Activated naive CD4-positive, alpha-beta T cell treated with anti-CD3 and anti-CD28 coated beads for 36 hours (primary cell): ENCODE measurements around the gene HNRNPA0. TPM values are rescaled to one million over a fixed set of nuclear protein-coding genes. Genes with fewer than 3 reads are reported as not detected.
A peak's percentile ranks its signal among the peaks of the same experiment; 100 is the strongest.

Experiments
- CTCF ChIA-PET: fragments of 350-600 bp; sonication (Branson Sonifier 250); formaldehyde crosslinking; loops from one replicate; lab custom pipeline; 2021; ENCODE audit warnings: antibody characterized with exemption; lab: Charles Lee
- DNase-seq: peaks from one replicate; pipeline ENCODE4 v3.0.0-alpha.2; 2020
- H3K27ac Mint-ChIP-seq: one replicate; pipeline ENCODE4 v1.8.0; 2021; ENCODE audit warnings: mild to moderate bottlenecking, mixed read lengths
- H3K27me3 Mint-ChIP-seq: one replicate; pipeline ENCODE4 v1.8.0; 2021; ENCODE audit warnings: low read depth, mixed read lengths
- H3K36me3 Mint-ChIP-seq: one replicate; pipeline ENCODE4 v1.8.0; 2021; ENCODE audit warnings: low read depth, mixed read lengths
- H3K4me1 Mint-ChIP-seq: one replicate; pipeline ENCODE4 v1.8.0; 2021; ENCODE audit warnings: low read depth, mixed read lengths
- H3K4me3 Mint-ChIP-seq: one replicate; pipeline ENCODE4 v1.8.0; 2021; ENCODE audit warnings: mild to moderate bottlenecking, moderate library complexity, mixed read lengths
- H3K9me3 Mint-ChIP-seq: one replicate; pipeline ENCODE4 v1.8.0; 2021; ENCODE audit warnings: mixed read lengths
- intact Hi-C: fragments of 100-400 bp; cut with micrococcal nuclease; formaldehyde crosslinking; loops from one replicate; pipeline ENCODE4 v1.15.1; 2023
- total RNA-seq, 2 experiments: library from RNA; stranded (reverse); gene quantifications; one replicate each; pipeline ENCODE4 v1.2.3, GENCODE V29; 2021

Gene HNRNPA0
- total RNA-seq, 2 experiments from 2014 or later: 27.2 to 28.6 TPM

- peaks cover 8% of the 10 kb centered on the region for H3K9me3 Mint-ChIP-seq
- peaks cover 2% of the 10 kb centered on the region for H3K36me3 Mint-ChIP-seq
- DNase-seq: peak; percentile 53
- H3K4me3 Mint-ChIP-seq: no peak within 1 kb of the TSS
- CTCF ChIA-PET: interaction anchor here (1.2 to 19.2 kb wide), 8 partner anchors 10 to 106 kb away, joined by 3 to 508 read pairs (median 6); no protein-coding TSS in a partner anchor
- H3K27ac Mint-ChIP-seq: no peak within 1 kb of the TSS
- H3K27me3 Mint-ChIP-seq: no peaks in the 10 kb centered on the region
- peaks cover 53% of the 10 kb centered on the region for H3K4me1 Mint-ChIP-seq
- intact Hi-C loops: no loop called here
Observed at GRCh38 chr5:137735555-137736284, 18.4 kb downstream of the HNRNPA0 start, which contains the start of gene KLHL3. Gene KLHL3, minus strand, starts transcription at chr5:137736089. Its CDS starts 443 bp downstream, at chr5:137735646.

- Mint-ChIP-seq H3K27me3 (no peaks in the 10 kb centered on the region), H3K4me3 (no peak overlapping the region), H3K9me3 (peaks cover 8% of the 10 kb centered on the region), H3K36me3 (peaks cover 2% of the 10 kb centered on the region), H3K27ac (no peak overlapping the region), H3K4me1 (peaks cover 60% of the 10 kb centered on the region)
- intact Hi-C loops: no loop called here
- peak; percentile 46 for DNase-seq
- CTCF ChIA-PET: interaction anchor here (1.2 to 19.2 kb wide), 7 partner anchors 9 to 106 kb away, joined by 3 to 508 read pairs (median 6); no protein-coding TSS in a partner anchor
Observed at GRCh38 chr5:137734962-137735554, 19.1 kb downstream of the HNRNPA0 start.

GRCh38 chr5:137734331-137734730 lies 19.8 kb downstream of the HNRNPA0 start:
- peak overlapping the region; percentile 56 for H3K27ac Mint-ChIP-seq
- H3K9me3 Mint-ChIP-seq: peaks cover 6% of the 10 kb centered on the region
- no peak overlapping the region for H3K4me3 Mint-ChIP-seq
- peaks cover 2% of the 10 kb centered on the region for H3K36me3 Mint-ChIP-seq
- peak; percentile 28 for DNase-seq
- intact Hi-C loops: no loop called here
- CTCF ChIA-PET: interaction anchor here (1.0 to 19.2 kb wide), 5 partner anchors 8 to 76 kb away, joined by 3 to 508 read pairs (median 24); no protein-coding TSS in a partner anchor
- H3K4me1 Mint-ChIP-seq: peaks cover 54% of the 10 kb centered on the region
- H3K27me3 Mint-ChIP-seq: no peaks in the 10 kb centered on the region

- Mint-ChIP-seq H3K27ac (no peak overlapping the region), H3K4me1 (peaks cover 50% of the 10 kb centered on the region), H3K4me3 (no peak overlapping the region), H3K9me3 (peaks cover 6% of the 10 kb centered on the region), H3K36me3 (peaks cover 2% of the 10 kb centered on the region), H3K27me3 (no peaks in the 10 kb centered on the region)
- intact Hi-C loops: no loop called here
- no peak for DNase-seq
- CTCF ChIA-PET: interaction anchor here (1.0 to 19.2 kb wide), 5 partner anchors 8 to 75 kb away, joined by 3 to 508 read pairs (median 5); no protein-coding TSS in a partner anchor
Observed at GRCh38 chr5:137733922-137734321, 20.2 kb downstream of the HNRNPA0 start.

GRCh38 chr5:137733006-137733405 lies 21.2 kb downstream of the HNRNPA0 start:
- H3K27me3 Mint-ChIP-seq: no peaks in the 10 kb centered on the region
- intact Hi-C loops: no loop called here

GRCh38 chr5:137731176-137731575 lies 23.0 kb downstream of the HNRNPA0 start:
- Mint-ChIP-seq H3K27ac (no peak overlapping the region), H3K36me3 (no peaks in the 10 kb centered on the region), H3K27me3 (no peaks in the 10 kb centered on the region), H3K4me1 (peaks cover 47% of the 10 kb centered on the region), H3K4me3 (no peak overlapping the region), H3K9me3 (no peaks in the 10 kb centered on the region)
- CTCF ChIA-PET: interaction anchor here (0.8 to 19.2 kb wide), 5 partner anchors 11 to 73 kb away, joined by 3 to 508 read pairs (median 4); no protein-coding TSS in a partner anchor
- intact Hi-C loops: no loop called here
- DNase-seq: no peak

More at GRCh38 chr5:137733006-137733405, 21.2 kb downstream of the HNRNPA0 start:
- Mint-ChIP-seq H3K27ac (no peak overlapping the region), H3K9me3 (peaks cover 4% of the 10 kb centered on the region), H3K4me3 (no peak overlapping the region), H3K4me1 (peaks cover 47% of the 10 kb centered on the region), H3K36me3 (peaks cover 1% of the 10 kb centered on the region)
- CTCF ChIA-PET: interaction anchor here (0.9 to 19.2 kb wide), 6 partner anchors 9 to 74 kb away, joined by 3 to 508 read pairs (median 6); no protein-coding TSS in a partner anchor
- DNase-seq: no peak

- DNase-seq: no peak
- H3K4me3 Mint-ChIP-seq: no peak overlapping the region
- no peaks in the 10 kb centered on the region for H3K27me3 Mint-ChIP-seq
- H3K27ac Mint-ChIP-seq: no peak overlapping the region
- CTCF ChIA-PET: interaction anchor here (0.6 to 4.4 kb wide), 5 partner anchors 12 to 89 kb away, joined by 3 to 29 read pairs (median 4); no protein-coding TSS in a partner anchor
- H3K4me1 Mint-ChIP-seq: peaks cover 47% of the 10 kb centered on the region
- no peaks in the 10 kb centered on the region for H3K36me3 Mint-ChIP-seq
- intact Hi-C loops: no loop called here
- no peaks in the 10 kb centered on the region for H3K9me3 Mint-ChIP-seq
Observed at GRCh38 chr5:137730336-137730735, 23.8 kb downstream of the HNRNPA0 start.

GRCh38 chr5:137728048-137728447 lies 26.1 kb downstream of the HNRNPA0 start:
- Mint-ChIP-seq H3K36me3 (no peaks in the 10 kb centered on the region), H3K27ac (no peak overlapping the region), H3K27me3 (no peaks in the 10 kb centered on the region), H3K4me3 (no peak overlapping the region), H3K4me1 (peaks cover 30% of the 10 kb centered on the region), H3K9me3 (no peaks in the 10 kb centered on the region)
- DNase-seq: no peak
- CTCF ChIA-PET: interaction anchor here (2.2 kb wide), 2 partner anchors 14 to 68 kb away, joined by 10 to 12 read pairs; no protein-coding TSS in a partner anchor
- intact Hi-C loops: no loop called here

- no peak overlapping the region for H3K27ac Mint-ChIP-seq
- no peaks in the 10 kb centered on the region for H3K9me3 Mint-ChIP-seq
- CTCF ChIA-PET: interaction anchor here (2.2 kb wide), 2 partner anchors 14 to 67 kb away, joined by 10 to 12 read pairs; no protein-coding TSS in a partner anchor
- no peaks in the 10 kb centered on the region for H3K36me3 Mint-ChIP-seq
- H3K4me1 Mint-ChIP-seq: peaks cover 26% of the 10 kb centered on the region
- H3K4me3 Mint-ChIP-seq: no peak overlapping the region
- H3K27me3 Mint-ChIP-seq: no peaks in the 10 kb centered on the region
- DNase-seq: no peak
- intact Hi-C loops: no loop called here
Observed at GRCh38 chr5:137727623-137728022, 26.5 kb downstream of the HNRNPA0 start.

- no peak overlapping the region for H3K27ac Mint-ChIP-seq
- H3K36me3 Mint-ChIP-seq: no peaks in the 10 kb centered on the region
- no peaks in the 10 kb centered on the region for H3K27me3 Mint-ChIP-seq
- no peak for DNase-seq
- CTCF ChIA-PET: no interaction called here
- H3K4me1 Mint-ChIP-seq: peaks cover 7% of the 10 kb centered on the region
- H3K9me3 Mint-ChIP-seq: no peaks in the 10 kb centered on the region
- H3K4me3 Mint-ChIP-seq: no peak overlapping the region
- intact Hi-C loops: no loop called here
Observed at GRCh38 chr5:137724251-137724650, 29.9 kb downstream of the HNRNPA0 start.

GRCh38 chr5:137718611-137719010 lies 35.6 kb downstream of the HNRNPA0 start:
- peaks cover 9% of the 10 kb centered on the region for H3K4me1 Mint-ChIP-seq

GRCh38 chr5:137716337-137716736 lies 37.8 kb downstream of the HNRNPA0 start:
- CTCF ChIA-PET: interaction anchor here (1.7 kb wide), 1 partner anchor 9 kb away, joined by 4 read pairs; no protein-coding TSS in a partner anchor
- Mint-ChIP-seq H3K9me3 (peaks cover 8% of the 10 kb centered on the region), H3K27ac (no peak overlapping the region), H3K4me3 (no peak overlapping the region), H3K36me3 (peaks cover 15% of the 10 kb centered on the region), H3K27me3 (no peaks in the 10 kb centered on the region), H3K4me1 (peaks cover 2% of the 10 kb centered on the region)
- intact Hi-C loops: no loop called here
- no peak for DNase-seq

More at GRCh38 chr5:137718611-137719010, 35.6 kb downstream of the HNRNPA0 start:
- Mint-ChIP-seq H3K27ac (no peak overlapping the region), H3K9me3 (peaks cover 5% of the 10 kb centered on the region), H3K36me3 (peaks cover 12% of the 10 kb centered on the region), H3K4me3 (no peak overlapping the region), H3K27me3 (no peaks in the 10 kb centered on the region)
- DNase-seq: no peak
- CTCF ChIA-PET: interaction anchor here (1.0 to 5.0 kb wide), 2 partner anchors 10 to 24 kb away, joined by 3 to 31 read pairs; no protein-coding TSS in a partner anchor
- intact Hi-C loops: no loop called here
